NB4 (cell line): ENCODE measurements around the gene NUDT2.

Experiments
- POLR2A ChIP-seq: IDR thresholded peaks from 2 replicates; pipeline ENCODE4 v1.6.1; 2011; ENCODE audit warnings: mild to moderate bottlenecking; ENCODE audit not compliant: insufficient read length; ENCODE audit errors: extremely low read depth
- TF ChIP-seq, protein P1 (sequence below): IDR thresholded peaks from one replicate; pipeline ENCODE4 v1.5.1; 2012; ENCODE audit warnings: low read depth, low read length
- TF ChIP-seq, protein P2 (sequence below): IDR thresholded peaks from 2 replicates; pipeline ENCODE4 v1.6.1; 2011; ENCODE audit warnings: low read depth, low read length

DNA sequence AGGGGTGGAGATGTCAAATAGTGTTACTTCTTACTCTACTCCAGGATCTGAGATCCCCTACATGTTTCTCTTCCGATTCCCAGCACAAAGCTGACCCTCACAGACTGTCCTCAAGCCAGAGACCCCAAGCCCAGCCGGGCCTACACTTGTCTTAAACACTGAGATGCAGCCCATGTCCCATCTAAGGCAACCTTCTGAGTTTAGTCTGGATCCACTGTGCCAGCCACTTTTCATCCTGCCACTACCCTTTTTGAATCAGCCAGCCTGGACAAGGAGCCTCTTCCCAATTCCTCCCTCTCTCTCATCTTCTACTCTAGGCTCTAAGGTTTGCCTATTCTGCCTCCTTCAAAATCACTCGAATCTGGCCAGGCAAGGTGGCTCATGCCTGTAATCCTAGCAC, 53.5 kb downstream of the NUDT2 start:
- TF ChIP-seq, protein P1, sequence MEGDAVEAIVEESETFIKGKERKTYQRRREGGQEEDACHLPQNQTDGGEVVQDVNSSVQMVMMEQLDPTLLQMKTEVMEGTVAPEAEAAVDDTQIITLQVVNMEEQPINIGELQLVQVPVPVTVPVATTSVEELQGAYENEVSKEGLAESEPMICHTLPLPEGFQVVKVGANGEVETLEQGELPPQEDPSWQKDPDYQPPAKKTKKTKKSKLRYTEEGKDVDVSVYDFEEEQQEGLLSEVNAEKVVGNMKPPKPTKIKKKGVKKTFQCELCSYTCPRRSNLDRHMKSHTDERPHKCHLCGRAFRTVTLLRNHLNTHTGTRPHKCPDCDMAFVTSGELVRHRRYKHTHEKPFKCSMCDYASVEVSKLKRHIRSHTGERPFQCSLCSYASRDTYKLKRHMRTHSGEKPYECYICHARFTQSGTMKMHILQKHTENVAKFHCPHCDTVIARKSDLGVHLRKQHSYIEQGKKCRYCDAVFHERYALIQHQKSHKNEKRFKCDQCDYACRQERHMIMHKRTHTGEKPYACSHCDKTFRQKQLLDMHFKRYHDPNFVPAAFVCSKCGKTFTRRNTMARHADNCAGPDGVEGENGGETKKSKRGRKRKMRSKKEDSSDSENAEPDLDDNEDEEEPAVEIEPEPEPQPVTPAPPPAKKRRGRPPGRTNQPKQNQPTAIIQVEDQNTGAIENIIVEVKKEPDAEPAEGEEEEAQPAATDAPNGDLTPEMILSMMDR: no peak
- TF ChIP-seq POLR2A: no peak
- TF ChIP-seq, protein P2, sequence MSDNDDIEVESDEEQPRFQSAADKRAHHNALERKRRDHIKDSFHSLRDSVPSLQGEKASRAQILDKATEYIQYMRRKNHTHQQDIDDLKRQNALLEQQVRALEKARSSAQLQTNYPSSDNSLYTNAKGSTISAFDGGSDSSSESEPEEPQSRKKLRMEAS: no peak
